GM18858 (cell line): Measurements from ENCODE around the gene BPIFB1.

Source experiments
- ATAC-seq: cut with Tn5 transposase; IDR thresholded peaks from one replicate; pipeline ENCODE4 v1.9.1; 2021; ENCODE audit not compliant: unreplicated experiment

BPIFB1 gene

DNA sequence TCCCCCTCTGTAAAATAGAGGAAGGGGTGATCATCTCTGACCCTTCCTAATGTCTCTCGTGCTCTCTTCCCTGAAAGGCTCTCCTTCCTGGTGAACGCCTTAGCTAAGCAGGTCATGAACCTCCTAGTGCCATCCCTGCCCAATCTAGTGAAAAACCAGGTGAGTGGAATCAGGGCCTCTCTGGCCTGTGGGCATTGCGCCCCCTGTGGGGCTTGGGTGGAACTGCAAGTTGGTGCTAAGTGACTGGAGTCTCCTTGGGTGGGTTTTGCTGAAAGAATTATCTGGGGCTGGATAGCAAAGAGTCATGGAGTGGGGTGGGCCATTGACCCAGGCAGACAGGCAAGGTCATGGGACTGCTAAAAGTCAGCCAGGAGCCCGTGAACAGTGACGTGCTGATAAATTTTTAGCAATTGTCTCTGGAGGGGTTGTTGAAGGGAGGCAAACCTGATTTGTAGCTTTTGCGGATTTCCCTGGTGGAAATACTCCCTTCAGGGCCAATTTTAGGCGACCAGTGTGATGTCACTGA is 8.9 kb downstream of the BPIFB1 start:
- ATAC-seq: no peak

DNA sequence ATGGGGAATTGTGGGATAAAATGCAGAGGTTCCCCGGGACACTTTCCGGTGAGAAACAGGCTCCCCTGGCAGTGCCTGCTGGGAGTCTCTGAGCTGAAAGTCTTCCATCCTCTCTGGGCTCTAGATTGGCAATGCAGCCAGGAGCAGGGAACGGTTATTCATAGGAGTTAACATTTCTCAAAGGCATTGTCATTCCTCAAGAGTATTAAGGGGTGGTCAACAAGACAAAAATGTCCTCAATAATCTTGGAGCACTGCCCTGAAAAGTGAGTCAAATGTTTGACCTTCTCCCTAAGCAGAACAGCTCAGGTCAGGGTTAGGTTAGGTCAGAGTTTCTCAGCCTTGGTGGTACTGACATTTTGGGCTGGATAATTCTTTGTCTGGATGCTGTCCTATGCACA is 13.2 kb downstream of the BPIFB1 start:
- ATAC-seq: no peak

DNA sequence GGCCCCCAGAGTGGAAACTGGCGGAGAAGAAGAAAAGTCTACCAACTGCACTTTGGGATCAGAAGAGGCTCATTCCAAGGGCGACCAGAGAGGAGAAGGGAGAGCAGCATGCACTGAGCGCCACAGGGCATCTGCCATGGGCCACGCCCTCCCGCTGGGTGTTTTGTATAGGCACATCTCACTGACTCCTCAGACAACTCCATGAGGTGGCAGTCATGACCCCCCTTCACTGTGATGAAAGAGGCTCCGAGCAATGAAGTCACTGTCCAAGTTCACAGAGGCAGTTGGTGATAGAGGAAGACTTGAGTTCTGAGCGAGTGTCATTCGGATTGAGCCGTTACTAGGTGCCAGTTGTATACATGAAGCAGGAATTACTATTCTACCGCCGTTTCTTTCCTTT is 15.4 kb downstream of the BPIFB1 start:
- ATAC-seq: no peak

DNA sequence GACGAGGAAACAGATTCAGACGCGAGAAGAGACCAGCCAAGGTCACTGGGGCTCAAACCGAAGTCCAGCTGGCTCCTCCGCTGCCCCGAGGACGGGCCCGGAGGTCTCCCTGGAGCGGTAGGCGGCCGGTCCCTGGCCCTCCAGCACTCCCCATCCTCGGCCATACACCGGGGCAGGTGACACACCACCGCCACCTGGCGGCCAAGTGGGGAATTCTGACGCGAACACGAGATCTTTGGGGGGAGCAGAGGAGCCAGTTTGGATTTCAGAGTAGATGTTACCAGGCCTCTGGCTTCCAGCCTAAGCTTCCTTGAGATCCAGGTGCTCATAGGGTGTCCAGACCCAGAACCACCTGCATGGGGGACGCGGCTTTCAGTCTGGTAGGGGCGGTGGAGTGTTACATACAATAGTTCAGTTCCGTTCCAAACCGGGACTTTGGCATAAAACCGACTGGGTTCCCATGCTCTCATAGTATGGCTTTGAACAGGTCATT is 16.1 kb downstream of the BPIFB1 start:
- no peak for ATAC-seq

DNA sequence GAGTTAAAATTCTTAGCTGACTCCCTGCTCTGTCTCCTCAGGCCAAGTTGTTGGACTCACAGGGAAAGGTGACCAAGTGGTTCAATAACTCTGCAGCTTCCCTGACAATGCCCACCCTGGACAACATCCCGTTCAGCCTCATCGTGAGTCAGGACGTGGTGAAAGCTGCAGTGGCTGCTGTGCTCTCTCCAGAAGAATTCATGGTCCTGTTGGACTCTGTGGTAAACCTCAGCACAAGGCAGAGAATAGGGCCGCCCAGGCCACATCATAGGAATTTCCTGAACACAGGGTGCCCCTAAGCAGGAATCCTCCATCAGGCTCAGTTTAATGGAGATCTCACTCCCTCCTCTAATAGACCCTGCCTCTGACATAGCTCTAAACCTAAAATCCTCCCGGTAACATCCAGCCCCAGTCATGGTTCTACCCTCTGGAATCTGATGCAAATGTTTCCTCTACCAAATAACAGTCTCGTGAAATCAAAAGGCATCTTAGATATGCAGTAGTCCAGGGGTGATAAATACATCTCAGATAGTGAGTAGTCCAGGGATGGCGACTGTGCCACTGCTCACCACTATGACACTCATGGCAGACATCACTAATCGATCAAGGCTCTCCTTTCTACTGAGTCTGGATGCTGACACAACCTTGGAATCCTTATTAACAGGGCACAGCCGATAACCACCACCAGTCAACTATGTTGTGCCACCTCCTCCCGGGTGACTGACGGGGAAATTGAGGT is 18.3 kb downstream of the BPIFB1 start:
- ATAC-seq: no peak

DNA sequence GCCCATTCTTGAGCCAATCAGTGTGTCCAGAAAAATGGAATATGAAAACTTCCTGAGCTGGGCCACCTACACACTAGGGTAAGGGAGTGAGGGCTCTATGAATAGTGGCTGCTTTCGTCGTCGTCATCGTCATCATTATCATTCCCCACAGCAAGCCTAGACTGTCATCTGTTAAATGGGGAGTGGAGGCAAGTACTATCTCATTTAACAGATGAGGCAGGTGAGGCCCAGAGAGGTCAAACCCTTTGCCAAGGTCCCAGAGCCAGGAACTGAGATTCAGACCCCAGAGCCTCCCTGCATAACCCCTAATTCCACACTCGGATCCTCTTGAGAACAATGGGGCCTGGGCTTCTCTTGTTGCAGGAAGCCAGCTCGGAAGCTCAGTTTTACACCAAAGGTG is 20.6 kb downstream of the BPIFB1 start:
- no peak for ATAC-seq

DNA sequence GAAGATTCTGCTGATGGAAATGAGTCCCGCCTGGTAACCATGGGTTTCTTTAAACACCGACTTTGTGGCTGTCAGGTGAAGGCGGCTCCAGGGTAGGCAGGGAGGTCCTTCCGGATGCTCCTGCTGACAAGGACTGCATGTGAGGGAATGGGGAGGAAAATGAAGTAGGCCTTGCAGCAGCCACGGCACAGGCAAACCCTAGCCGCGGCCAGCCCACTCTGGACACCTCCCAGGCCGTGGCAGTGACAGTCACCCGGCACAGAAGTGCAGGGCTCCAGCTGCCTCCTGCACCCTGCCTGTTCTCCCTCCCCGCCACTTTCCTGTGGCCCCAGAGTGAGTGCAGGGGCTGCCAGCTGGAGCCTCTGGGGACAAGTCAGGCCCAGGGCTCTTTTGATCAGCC is 21.0 kb downstream of the BPIFB1 start:
- ATAC-seq: no peak

DNA sequence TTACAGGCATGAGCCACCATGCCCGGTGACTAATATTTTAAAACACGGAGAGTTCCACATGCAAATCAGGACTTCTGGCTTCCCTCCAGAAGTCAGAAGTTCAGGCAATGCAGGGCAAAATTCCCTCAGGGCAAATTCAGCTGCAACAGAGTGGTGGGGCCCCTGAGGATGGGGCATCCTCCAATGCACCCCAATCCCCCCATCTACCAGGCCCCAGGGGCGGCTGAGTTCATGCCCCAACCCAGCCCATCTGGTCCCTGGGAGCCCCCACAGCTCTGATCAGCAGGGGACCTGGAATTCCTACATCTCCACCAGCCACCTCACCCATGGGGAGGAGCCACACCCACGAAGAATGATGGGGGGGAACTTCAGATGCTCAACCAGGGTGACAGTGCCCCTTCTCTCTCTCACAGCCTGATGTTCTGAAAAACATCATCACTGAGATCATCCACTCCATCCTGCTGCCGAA is 22.6 kb downstream of the BPIFB1 start:
- ATAC-seq: no peak

DNA sequence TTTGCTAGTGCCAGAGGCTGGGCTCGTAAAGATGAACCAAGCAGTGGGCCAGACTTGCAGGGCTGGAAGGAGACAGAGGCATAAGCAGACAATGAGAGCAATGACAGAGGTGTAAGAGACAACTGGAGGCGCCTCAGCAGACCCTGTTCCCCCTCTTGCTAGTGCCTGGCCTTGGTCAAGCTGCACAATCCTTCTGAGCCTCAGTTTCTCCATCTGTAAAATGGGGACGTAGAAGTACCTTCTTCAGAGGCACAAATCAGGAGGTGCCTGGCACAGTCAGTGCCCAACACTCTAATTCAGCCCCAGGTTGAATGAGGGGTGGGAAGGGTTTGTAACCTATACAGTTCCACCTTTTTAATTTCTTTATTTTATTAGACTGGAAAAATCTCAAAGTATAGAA is 23.2 kb downstream of the BPIFB1 start:
- ATAC-seq: no peak

DNA sequence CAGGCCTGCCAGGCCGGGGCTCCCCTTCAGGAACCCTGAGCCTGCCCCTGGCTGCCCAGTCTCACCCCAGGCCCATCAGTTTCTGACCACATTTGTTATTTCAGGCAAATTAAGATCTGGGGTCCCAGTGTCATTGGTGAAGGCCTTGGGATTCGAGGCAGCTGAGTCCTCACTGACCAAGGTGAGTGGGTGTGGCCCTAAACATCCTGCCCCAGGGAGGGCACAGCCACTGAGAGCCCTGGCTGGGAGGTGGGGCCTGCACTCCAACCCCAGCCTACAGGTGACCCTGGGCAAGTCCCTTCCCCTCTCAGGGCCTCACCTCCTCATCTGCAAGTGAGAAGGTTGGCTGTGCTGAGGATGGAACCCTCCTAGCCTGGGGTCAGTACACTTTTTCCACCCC is 23.8 kb downstream of the BPIFB1 start:
- no peak for ATAC-seq

DNA sequence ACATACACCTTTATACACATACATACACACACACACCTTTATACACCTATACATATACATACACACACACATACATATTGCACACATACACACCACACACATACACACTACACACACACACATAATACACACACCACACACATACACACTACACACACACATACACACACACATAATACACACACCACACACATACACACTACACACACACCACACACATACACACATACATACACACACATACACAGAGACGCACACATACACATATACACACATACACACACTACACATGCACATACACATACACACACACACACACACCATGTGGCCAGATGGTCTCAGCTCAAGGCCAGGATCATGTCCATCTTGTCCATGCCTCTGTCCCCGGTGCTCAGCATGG is 25.7 kb downstream of the BPIFB1 start:
- no peak for ATAC-seq

DNA sequence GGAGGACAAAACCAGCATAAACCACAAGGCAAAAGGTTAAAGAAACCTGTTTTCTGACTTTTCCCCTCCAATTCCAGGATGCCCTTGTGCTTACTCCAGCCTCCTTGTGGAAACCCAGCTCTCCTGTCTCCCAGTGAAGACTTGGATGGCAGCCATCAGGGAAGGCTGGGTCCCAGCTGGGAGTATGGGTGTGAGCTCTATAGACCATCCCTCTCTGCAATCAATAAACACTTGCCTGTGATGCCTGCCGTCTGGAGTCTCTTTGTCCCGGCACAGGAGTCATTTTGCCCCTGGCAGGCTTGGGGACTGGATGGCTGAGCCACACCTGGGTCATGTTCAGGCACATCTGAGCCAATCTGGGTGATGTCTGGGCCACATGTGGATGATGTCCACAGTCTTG is 26.6 kb downstream of the BPIFB1 start:
- no peak for ATAC-seq

DNA sequence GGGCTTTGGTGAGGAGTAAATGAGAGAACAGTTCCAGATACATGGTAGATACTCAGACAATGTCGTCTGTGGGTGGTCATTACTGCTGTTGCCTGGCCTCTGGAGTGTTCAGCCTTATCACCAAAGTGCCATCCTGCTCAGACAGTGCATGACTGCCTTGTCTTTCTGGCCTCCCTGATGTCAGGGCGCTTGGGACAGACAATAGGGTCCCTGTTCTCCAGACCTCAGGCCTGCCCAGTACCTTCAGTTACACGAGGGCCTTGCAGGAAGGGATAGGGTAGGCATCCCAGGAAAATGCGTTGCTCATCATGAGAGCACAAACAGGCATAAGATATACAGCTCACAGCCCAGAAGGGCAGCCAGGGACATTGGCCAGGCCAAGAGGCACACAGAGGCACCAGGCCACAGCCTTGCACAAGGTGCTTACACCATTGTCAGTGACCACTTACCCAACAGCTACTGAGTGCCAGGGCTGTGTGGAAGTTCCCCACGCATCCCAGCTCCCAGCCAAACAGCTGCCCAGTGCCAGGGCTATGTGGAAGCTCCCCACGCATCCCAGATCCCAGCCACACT is 27.4 kb downstream of the BPIFB1 start:
- no peak for ATAC-seq

DNA sequence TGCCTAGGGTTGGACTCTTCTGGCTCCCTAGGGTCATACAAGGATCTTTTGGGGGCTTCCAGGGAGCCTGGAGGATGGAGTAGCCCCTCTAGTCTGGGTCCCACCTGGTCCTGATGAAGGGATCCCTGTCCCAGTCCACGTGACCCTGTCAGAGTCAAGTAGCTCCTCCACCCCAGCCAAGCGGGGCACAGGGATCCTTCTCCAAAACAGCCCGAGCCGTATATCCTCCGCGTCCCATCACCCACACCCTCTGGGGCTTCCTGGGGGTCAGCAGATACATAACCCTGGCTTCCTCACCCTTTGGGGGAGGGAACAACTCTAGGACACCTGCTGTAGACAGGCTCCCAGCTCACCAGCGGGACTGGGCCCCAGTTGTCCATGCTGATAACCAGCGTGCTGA is 28.0 kb downstream of the BPIFB1 start:
- no peak for ATAC-seq

DNA sequence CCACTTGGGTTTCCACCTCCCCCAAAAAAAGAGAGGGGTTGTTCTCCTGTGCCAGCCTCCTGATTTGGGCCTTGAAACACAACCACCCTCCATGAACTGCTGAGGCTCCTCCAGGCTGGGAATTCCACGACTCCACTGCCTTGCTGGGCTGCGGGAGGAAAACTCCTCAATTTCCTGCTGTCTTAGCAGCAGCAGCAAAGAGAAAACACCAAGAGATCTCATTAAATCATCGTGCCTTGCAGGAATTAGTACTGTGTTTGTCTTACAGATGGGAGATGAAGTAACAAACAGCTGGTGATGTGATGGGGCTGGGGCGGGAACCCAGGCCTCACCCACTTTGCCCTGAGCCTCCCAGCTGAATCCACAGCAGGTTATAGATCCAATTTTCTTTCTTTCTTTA is 29.0 kb downstream of the BPIFB1 start:
- no peak for ATAC-seq

DNA sequence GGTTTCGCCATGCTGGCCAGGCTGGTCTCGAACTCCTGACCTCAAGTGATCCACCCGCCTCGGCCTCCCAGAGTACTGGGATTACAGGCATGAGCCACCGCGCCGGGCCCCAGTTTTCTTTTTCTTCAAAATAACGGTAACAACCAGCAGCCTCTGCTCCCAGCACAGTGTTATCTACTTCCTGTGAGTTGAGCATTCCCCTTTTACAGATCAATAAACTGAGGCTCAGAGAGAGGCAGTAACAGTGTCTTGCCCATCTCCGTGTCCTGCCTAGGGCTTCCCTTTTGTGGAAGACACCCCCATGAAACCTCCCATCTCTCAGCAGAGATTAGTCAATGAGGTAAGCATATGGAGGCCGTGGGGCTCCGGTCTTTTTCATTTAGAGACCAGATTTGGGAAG is 29.6 kb downstream of the BPIFB1 start:
- no peak for ATAC-seq

DNA sequence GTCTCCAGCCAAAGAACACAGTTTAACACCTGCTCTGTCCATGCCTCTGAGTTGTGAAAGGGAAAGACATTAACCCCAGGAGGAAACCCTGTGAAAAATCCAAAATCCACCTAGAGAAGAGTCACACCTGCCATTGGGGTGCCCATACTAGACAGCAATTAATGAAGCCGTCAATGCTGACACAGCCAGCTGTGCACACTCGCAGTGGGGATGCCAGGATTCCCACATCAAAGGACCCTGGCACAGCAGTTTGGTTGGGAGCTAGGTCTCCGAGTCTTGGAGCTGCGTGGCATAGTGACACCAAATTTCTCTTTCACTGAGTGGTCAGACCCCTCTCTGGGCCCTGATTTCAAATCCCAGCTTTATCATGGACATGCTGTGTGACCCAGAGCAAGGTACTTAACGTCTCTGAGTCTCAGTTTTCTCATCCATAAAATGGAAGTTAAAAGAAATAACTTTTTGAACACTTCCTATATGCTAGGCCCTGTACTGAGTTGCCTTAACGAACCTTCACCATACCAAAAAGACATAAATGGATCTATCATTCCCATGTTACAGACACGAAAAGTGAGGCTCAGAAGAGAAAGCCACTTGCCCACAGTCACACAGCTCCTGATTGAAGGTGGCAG is 30.8 kb downstream of the BPIFB1 start:
- ATAC-seq: no peak

DNA sequence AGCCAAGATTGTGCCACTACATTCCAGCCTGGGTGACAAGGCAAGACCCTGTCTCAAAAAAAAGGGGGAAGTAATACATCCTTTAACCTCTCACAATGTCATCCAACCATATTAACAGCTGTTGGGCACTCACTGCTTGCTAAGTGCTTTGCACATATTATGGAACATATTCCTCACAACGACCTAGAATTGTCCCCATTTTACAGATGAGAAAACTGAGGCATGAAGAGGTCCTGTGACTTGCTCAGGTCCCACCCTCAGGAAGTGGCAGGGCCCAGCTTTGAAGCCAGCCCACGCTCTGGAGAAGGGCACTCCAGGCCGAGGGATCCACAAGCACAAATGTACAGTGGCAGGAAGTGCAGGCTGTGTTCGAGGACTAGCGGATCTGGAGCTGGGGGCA is 33.3 kb downstream of the BPIFB1 start:
- no peak for ATAC-seq

DNA sequence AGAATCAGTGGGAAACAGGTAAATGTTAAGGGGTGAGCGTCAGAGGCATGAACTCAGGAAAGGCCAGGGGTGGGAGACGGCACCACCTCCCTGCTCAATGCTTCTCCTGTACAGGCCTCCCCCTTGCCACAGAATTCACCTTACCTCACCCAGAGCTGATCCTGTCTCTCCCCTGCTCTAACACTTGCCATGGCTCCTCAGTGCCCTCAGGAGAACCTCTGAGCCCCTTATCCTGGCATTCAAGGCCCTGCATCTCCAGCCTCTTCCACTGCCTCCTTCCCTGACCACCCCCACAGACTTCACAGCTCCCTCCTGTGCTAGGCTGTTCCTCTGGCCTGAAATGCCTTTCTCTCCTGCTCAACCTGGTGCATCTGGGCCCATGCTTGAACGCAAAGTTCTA is 33.9 kb downstream of the BPIFB1 start:
- ATAC-seq: no peak

DNA sequence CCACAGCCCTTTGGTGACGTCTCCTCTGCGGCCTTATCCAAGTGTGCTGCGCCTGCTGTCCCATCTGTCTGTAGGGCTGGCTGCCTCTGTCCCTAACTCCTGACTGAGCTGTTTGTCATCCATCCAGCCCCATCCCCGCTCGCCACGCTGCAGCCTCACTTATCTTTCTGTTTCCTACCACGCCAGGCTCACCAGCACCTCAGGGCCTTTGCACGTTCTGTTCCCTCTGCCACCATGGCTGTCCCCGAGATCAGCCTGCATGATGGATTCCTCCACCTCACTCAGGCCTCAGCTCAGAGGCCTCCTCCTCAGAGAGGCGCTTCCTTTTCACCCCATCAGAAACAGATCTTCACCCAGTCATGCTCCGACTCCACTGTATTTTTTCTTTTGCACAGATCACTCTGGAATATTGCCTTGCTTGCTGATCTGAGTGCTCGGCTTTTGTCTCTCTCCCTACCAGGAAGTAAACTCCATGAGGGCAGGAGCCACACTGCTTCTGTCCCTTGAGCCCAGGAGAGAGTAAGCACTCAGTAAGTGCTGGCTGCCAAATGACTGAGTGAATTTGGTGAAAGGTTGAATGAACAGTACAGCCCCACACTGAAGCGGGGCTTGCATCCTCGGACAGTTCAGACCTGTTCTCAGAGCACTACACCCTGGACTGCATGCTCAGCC is 34.5 kb downstream of the BPIFB1 start:
- ATAC-seq: no peak

DNA sequence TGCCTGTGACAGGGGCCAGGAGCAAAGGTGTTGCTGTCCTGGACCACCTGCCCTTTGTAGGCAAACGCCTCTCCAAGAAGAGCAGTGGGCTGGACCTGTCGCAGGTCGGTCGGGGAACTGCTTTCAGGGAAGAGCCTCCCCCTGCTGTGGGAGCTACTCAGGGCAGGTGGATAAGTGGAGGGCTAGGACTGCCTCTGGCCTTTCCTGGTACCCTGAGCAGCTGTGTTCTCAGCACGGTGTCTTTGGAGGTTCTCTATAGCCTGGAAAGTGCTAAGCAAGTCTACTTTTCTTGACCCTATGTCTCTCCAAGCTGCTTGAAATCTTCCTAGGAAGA is 35.0 kb downstream of the BPIFB1 start:
- no peak for ATAC-seq

DNA sequence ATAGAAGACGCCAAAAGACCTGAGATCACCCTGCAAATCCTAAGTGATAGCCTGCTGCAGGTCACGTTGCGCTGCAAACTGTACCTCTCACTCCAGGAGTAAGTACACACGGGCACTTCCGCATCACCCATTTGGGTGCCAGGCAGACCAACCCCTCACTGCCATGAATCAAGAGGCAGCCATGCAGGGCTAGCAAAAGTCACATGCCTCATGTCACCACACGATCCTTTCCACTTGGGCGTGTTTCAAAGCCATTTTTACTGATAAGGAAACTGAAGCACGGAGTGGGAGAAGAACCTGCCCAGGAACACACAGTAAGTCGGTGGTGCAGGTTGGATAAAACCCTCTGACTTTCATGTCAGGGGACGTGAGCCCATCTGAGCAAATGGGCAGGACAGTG is 37.0 kb downstream of the BPIFB1 start:
- ATAC-seq: no peak
